Left lung (tissue), 10 donors: ENCODE data around the gene DIMT1. TPM values are rescaled to one million over a fixed set of nuclear protein-coding genes. Genes with fewer than 3 reads are reported as not detected.

Experiments
- ATAC-seq: fragments of 200-7000 bp; cut with Tn5 transposase; one replicate; pipeline ENCODE4 v1.9.1; 2020; ENCODE audit warnings: moderate library complexity
- DNase-seq, 4 donors: peaks; one replicate each; pipeline ENCODE4 v3.0.0-alpha.2; 2013 to 2020
- H3K27ac ChIP-seq, 2 donors: fragments of 200-600 bp; sonication (generic) in 1 of 2; one replicate each; pipeline versions ENCODE4 v1.5.0 to v1.8.0; 2020 to 2021
- H3K27me3 ChIP-seq, 2 donors: fragments of 200-600 bp; sonication (generic) in 1 of 2; one replicate each; pipeline versions ENCODE4 v1.5.0 to v1.8.0; 2020 to 2021
- H3K36me3 ChIP-seq, 2 donors: fragments of 200-600 bp; sonication (generic) in 1 of 2; one replicate each; pipeline versions ENCODE4 v1.5.0 to v1.8.0; 2020 to 2021
- H3K4me1 ChIP-seq, 2 donors: fragments of 200-600 bp; one replicate each; pipeline ENCODE4 v1.8.0; 2021
- H3K4me3 ChIP-seq, 2 donors: fragments of 200-600 bp; sonication (generic) in 1 of 2; one replicate each; pipeline versions ENCODE4 v1.5.0 to v1.8.0; 2020 to 2021; ENCODE audit warnings: mild to moderate bottlenecking in 1 of 2
- H3K9me3 ChIP-seq, 2 donors: fragments of 200-600 bp; sonication (generic) in 1 of 2; one replicate each; pipeline versions ENCODE4 v1.5.0 to v1.8.0; 2020 to 2021
- intact Hi-C, 2 donors: fragments of 100-400 bp; cut with DNase I; formaldehyde crosslinking; loops; one replicate each; pipeline versions ENCODE4 v1.11.2 to v1.14.2; 2022
- polyA plus RNA-seq, 6 donors: library from polyadenylated mRNA; unstranded; fragments of 120-200 nt; gene quantifications; one replicate each; pipeline ENCODE4 v1.2.1, GENCODE V29; 2013; ENCODE audit not compliant: insufficient read length in 6 of 6
- total RNA-seq, 2 donors: library from RNA; stranded (reverse); fragmentation: NEBNext Ultra II Directional; extraction: Animal tissue kit (Norgen Biotek cat#: 25700); gene quantifications; one replicate each; pipeline ENCODE4 v1.2.1, GENCODE V29; 2021
- TF ChIP-seq, protein P1 (sequence below), 2 donors: fragments of 200-600 bp; sonication (generic) in 1 of 2; IDR thresholded peaks; one replicate each; pipeline versions ENCODE4 v1.5.0 to v1.8.0; 2021; ENCODE audit warnings: antibody characterized with exemption in 2 of 2
- donor health status: DM: no; HTN: yes; CAD: no.
- donor health status: DM: no; HTN: no; CAD: no.

Gene DIMT1
- total and polyA plus RNA-seq, 8 donors = 19.7 to 39.7 (median 34.8) TPM

GRCh38 chr5:62386824-62387223 lies 16.9 kb downstream of the DIMT1 start:
- DNase-seq (no peak), ATAC-seq (no peak)
- Histone ChIP-seq H3K27me3 (no peaks in the 10 kb centered on the region), H3K4me3 (no peak overlapping the region), H3K27ac (no peak overlapping the region), H3K36me3 (peaks cover 0 to 98% of the 10 kb centered on the region in 2 donors), H3K9me3 (no peaks in the 10 kb centered on the region), H3K4me1 (no peaks in the 10 kb centered on the region)
- intact Hi-C loops = no loop called here
- TF ChIP-seq, protein P1, sequence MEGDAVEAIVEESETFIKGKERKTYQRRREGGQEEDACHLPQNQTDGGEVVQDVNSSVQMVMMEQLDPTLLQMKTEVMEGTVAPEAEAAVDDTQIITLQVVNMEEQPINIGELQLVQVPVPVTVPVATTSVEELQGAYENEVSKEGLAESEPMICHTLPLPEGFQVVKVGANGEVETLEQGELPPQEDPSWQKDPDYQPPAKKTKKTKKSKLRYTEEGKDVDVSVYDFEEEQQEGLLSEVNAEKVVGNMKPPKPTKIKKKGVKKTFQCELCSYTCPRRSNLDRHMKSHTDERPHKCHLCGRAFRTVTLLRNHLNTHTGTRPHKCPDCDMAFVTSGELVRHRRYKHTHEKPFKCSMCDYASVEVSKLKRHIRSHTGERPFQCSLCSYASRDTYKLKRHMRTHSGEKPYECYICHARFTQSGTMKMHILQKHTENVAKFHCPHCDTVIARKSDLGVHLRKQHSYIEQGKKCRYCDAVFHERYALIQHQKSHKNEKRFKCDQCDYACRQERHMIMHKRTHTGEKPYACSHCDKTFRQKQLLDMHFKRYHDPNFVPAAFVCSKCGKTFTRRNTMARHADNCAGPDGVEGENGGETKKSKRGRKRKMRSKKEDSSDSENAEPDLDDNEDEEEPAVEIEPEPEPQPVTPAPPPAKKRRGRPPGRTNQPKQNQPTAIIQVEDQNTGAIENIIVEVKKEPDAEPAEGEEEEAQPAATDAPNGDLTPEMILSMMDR (IDR thresholded peaks at IDR 0.05) = no peak

- Histone ChIP-seq H3K9me3 (no peaks in the 10 kb centered on the region), H3K4me1 (no peaks in the 10 kb centered on the region), H3K27me3 (no peaks in the 10 kb centered on the region), H3K4me3 (no peak overlapping the region), H3K36me3 (peaks cover 0 to 98% of the 10 kb centered on the region in 2 donors), H3K27ac (no peak overlapping the region)
- intact Hi-C loops = no loop called here
- TF ChIP-seq, protein P1 (IDR thresholded peaks at IDR 0.05) = no peak
- DNase-seq = no peak
- no peak for ATAC-seq
These were observed 17.8 kb downstream of the DIMT1 start for GRCh38 chr5:62385816-62386400.

GRCh38 chr5:62385131-62385530 lies 18.6 kb downstream of the DIMT1 start:
- TF ChIP-seq, protein P1 (IDR thresholded peaks at IDR 0.05) = no peak
- Histone ChIP-seq H3K4me1 (no peaks in the 10 kb centered on the region), H3K27ac (no peak overlapping the region), H3K9me3 (no peaks in the 10 kb centered on the region), H3K36me3 (peaks cover 0 to 98% of the 10 kb centered on the region in 2 donors), H3K27me3 (no peaks in the 10 kb centered on the region), H3K4me3 (no peak overlapping the region)
- intact Hi-C loops = no loop called here
- no peak for ATAC-seq
- peak in 1 of 4 donors; percentile 21 for DNase-seq

DNA sequence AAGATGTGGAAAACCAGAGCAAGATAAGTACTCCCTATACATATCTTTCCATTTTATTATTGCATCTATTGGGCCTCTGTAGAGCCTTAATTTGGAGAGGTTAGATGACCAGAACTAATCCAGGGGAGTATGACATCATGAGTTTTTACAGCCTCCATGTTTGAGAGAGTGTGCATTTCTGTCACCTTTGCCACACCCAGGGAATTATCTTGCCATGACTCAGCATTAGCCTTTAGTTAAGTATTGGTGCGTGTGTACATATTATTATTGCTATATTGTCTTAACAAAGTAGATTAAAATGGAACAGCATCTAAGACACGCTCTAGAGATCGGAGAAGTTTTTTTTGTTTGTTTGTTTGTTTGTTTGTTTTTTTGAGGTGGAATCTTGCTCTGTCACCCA lies 27.6 kb downstream of the DIMT1 start:
- no peak for ATAC-seq
- H3K36me3 ChIP-seq = peaks cover 0 to 85% of the 10 kb centered on the region in 2 donors

DNA sequence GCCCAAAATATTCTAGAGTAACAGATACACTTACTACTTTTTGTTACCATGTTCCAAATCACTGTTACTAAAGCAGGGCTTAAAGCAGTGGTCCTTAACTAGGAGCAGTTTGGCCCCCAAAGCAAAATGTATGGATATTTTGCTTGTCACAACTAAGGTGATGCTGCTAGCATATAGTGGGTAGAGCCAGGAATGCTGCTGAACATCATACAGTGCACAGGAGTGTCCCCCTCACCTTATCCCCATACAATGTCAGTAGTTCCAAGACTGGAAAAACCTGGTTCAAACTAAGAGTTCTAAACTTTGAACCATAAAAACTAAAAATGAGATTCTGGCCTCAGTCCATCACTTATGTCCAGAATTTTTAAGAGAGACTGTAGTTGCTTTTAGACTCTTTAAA lies 28.1 kb downstream of the DIMT1 start:
- TF ChIP-seq, protein P1 (IDR thresholded peaks at IDR 0.05) = no peak
- Histone ChIP-seq H3K36me3 (peaks cover 0 to 83% of the 10 kb centered on the region in 2 donors), H3K27me3 (no peaks in the 10 kb centered on the region), H3K4me1 (no peaks in the 10 kb centered on the region), H3K27ac (no peak overlapping the region), H3K9me3 (no peaks in the 10 kb centered on the region), H3K4me3 (no peak overlapping the region)
- DNase-seq (no peak), ATAC-seq (no peak)
- intact Hi-C loops = no loop called here

More for the DNA sequence above, 27.6 kb downstream of the DIMT1 start:
- no peak overlapping the region for H3K4me3 ChIP-seq
- TF ChIP-seq, protein P1 (IDR thresholded peaks at IDR 0.05) = no peak
- no peaks in the 10 kb centered on the region for H3K9me3 ChIP-seq
- intact Hi-C loops = no loop called here
- no peaks in the 10 kb centered on the region for H3K27me3 ChIP-seq
- no peak for DNase-seq
- no peak overlapping the region for H3K27ac ChIP-seq
- H3K4me1 ChIP-seq = no peaks in the 10 kb centered on the region
